HL-60 (cell line): Measurements from ENCODE around the gene PRKCI.

Source experiments
- DNase-seq, 2 experiments: peaks; one replicate each; pipeline ENCODE4 v3.0.0-alpha.2; 2010 to 2020; ENCODE audit warnings: low read depth in 1 of 2, low spot score in 1 of 2
- H3K27ac ChIP-seq: fragments of 250-450 bp; sonication (Bioruptor Pico); replicated peaks from 2 replicates; pipeline ENCODE4 v1.5.1; 2020; ENCODE audit warnings: mild to moderate bottlenecking, moderate library complexity
- H3K27me3 ChIP-seq: fragments of 250-450 bp; sonication (Bioruptor Pico); 2 replicates; pipeline ENCODE4 v1.5.1; 2021; ENCODE audit warnings: mild to moderate bottlenecking, moderate library complexity; ENCODE audit not compliant: insufficient read depth, poor library complexity, severe bottlenecking
- H3K4me3 ChIP-seq: replicated peaks from 2 replicates; pipeline ENCODE4 v1.5.1; 2011; ENCODE audit warnings: mild to moderate bottlenecking, control low read depth, low read length; ENCODE audit not compliant: insufficient read depth
- CTCF ChIP-seq: IDR thresholded peaks from one replicate; pipeline ENCODE4 v1.5.1; 2011; ENCODE audit warnings: low read length, control low read depth, inconsistent platforms; ENCODE audit not compliant: insufficient read depth
- GABPA ChIP-seq: IDR thresholded peaks from 2 replicates; pipeline ENCODE4 v1.6.1; 2012; ENCODE audit warnings: low read depth
- POLR2AphosphoS5 ChIP-seq: IDR thresholded peaks from 2 replicates; pipeline ENCODE4 v1.6.1; 2012; ENCODE audit warnings: low read depth
- REST ChIP-seq: IDR thresholded peaks from 2 replicates; pipeline ENCODE4 v1.6.1; 2012; ENCODE audit warnings: low read depth; ENCODE audit not compliant: insufficient replicate concordance
- SPI1 ChIP-seq: IDR thresholded peaks from 2 replicates; pipeline ENCODE4 v1.6.1; 2012; ENCODE audit warnings: low read depth, mild to moderate bottlenecking, borderline replicate concordance
- long read RNA-seq: library from polyadenylated mRNA; unstranded; transcript quantifications from one replicate; pipeline ENCODE4 v2.0.0, GENCODE V29; 2020

The PRKCI gene
- long read RNA-seq, full-length matches to known transcripts, result 60 of 84 reads
- long read RNA-seq, partial matches to known transcripts, result 12 of 84 reads
- long read RNA-seq, other reads (novel, unspliced or antisense), result 12 of 84 reads

- peak; percentile 88 to 96 for DNase-seq
- TF ChIP-seq SPI1 (no peak), GABPA (no peak), CTCF (no peak), REST (no peak), POLR2AphosphoS5 (no peak; the same call in 1 of the 2 replicates)
- H3K27ac ChIP-seq, result peak within 1 kb of the TSS; percentile 99
- no peaks in the 10 kb centered on the region for H3K27me3 ChIP-seq
- H3K4me3 ChIP-seq, result peak within 1 kb of the TSS; percentile 93
These were observed at the start of gene PRKCI for GRCh38 chr3:170221924-170222646. TSS of gene PRKCI (plus strand) at chr3:170222424. CDS start at chr3:170222670, 246 bp downstream.

- peak in 1 of 2 experiments; percentile 44 for DNase-seq
- TF ChIP-seq SPI1 (peak; percentile 81), CTCF (no peak), REST (no peak), GABPA (no peak)
- Histone ChIP-seq H3K4me3 (no peak overlapping the region), H3K27ac (no peak overlapping the region), H3K27me3 (no peaks in the 10 kb centered on the region)
These were observed 43.6 kb upstream of the PRKCI start for GRCh38 chr3:170178651-170179050.

GRCh38 chr3:170179432-170179831 is 42.8 kb upstream of the PRKCI start:
- Histone ChIP-seq H3K27me3 (no peaks in the 10 kb centered on the region), H3K27ac (peak overlapping the region; percentile 97), H3K4me3 (peak overlapping the region; percentile 77)
- TF ChIP-seq POLR2AphosphoS5 (no peak), SPI1 (peak; percentile 53; the same call in 1 of the 2 replicates), GABPA (no peak)
- no peak for DNase-seq

GRCh38 chr3:170180079-170180907 is 41.9 kb upstream of the PRKCI start:
- peak in 1 of 2 experiments; percentile 10 for DNase-seq
- TF ChIP-seq POLR2AphosphoS5 (no peak), GABPA (no peak), CTCF (no peak), REST (no peak), SPI1 (no peak)
- Histone ChIP-seq H3K4me3 (peak overlapping the region; percentile 77), H3K27ac (peak overlapping the region; percentile 97), H3K27me3 (no peaks in the 10 kb centered on the region)
